HFF-Myc (cell line): ENCODE data around the gene HOXD11.

Source experiments
- DNase-seq: peaks from one replicate; pipeline ENCODE4 v3.0.0-alpha.2; 2011; ENCODE audit warnings: low read depth; ENCODE audit errors: extremely low read depth
- H3K4me3 ChIP-seq: replicated peaks from 2 replicates; pipeline ENCODE4 v1.5.1; 2011; ENCODE audit warnings: low read depth, mild to moderate bottlenecking, control low read depth, low read length
- CTCF ChIP-seq: IDR thresholded peaks from 2 replicates; pipeline ENCODE4 v1.5.1; 2012; ENCODE audit warnings: mild to moderate bottlenecking, low read depth, low read length, control low read depth; ENCODE audit errors: missing control alignments

Gene HOXD11

GRCh38 chr2:176081837-176082524 lies 25.1 kb upstream of the HOXD11 start:
- no peak for DNase-seq
- no peak for TF ChIP-seq CTCF
- H3K4me3 ChIP-seq = no peak overlapping the region

GRCh38 chr2:176082525-176082823 lies 24.6 kb upstream of the HOXD11 start:
- no peak for TF ChIP-seq CTCF
- DNase-seq = no peak
- H3K4me3 ChIP-seq = no peak overlapping the region

- TF ChIP-seq CTCF = no peak
- no peak for DNase-seq
- H3K4me3 ChIP-seq = no peak overlapping the region
Measured at GRCh38 chr2:176082824-176083751, 24.0 kb upstream of the HOXD11 start.

- no peak within 1 kb of the TSS for H3K4me3 ChIP-seq
- no peak for DNase-seq
- no peak for TF ChIP-seq CTCF
Measured at GRCh38 chr2:176083796-176084261, 23.3 kb upstream of the HOXD11 start, which contains the start of gene EVX2. Gene EVX2 (minus strand): TSS chr2:176083962. CDS start chr2:176083776, 186 bp downstream.

GRCh38 chr2:176084611-176085119 lies 22.4 kb upstream of the HOXD11 start:
- H3K4me3 ChIP-seq = no peak overlapping the region
- TF ChIP-seq CTCF = no peak
- no peak for DNase-seq

GRCh38 chr2:176085120-176085788 lies 21.8 kb upstream of the HOXD11 start:
- TF ChIP-seq CTCF = no peak
- no peak for DNase-seq
- H3K4me3 ChIP-seq = no peak overlapping the region
